NCI-H146 (cell line): ENCODE data around the gene NAP1L1.
A peak's percentile ranks its signal among the peaks of the same experiment; 100 is the strongest.

Source experiments
- DNase-seq: peaks from one replicate; lab custom pipeline; 2025; lab: John Stamatoyannopoulos, UW

NAP1L1 gene

GRCh38 chr12:76020731-76021672 lies 63.5 kb downstream of the NAP1L1 start:
- DNase-seq: no peak

GRCh38 chr12:76020281-76020680 lies 64.2 kb downstream of the NAP1L1 start:
- no peak for DNase-seq

DNA sequence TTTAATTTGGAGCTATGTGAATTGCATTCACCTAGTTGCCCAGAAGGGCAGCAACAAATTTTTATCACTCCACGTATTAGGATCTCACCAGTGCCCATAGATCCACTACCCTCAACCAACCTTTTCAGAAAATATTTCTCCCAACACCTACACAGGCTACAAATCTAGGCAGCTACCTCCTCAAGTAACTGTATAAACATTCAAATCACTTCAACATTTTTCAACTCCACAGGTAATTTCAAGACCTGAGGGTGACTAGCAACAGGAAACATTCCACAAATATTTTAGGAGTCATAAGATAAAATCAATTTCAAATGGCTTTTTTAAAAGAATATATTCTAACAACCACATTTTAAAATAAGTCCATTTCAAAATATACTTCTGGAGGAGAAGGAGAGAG lies 65.8 kb downstream of the NAP1L1 start:
- no peak for DNase-seq

DNA sequence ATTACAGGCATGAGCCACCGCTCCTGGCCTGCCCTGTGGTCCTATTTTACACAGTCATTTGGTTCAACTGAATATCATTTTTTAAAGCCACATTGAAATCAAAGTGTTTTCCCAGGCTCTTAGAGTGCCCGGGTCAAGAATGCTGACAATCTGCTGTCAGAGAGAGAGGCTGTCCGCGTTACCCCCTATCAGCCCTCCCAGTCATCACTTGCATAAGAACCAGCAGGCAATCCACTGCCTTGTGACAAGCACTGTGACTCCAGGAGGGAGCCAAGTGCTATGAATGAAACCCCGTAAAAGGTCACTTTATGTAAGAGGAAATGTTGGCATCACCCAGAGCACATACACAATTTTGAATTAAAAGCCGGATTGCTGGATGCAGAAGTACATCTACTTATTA lies 66.4 kb downstream of the NAP1L1 start:
- no peak for DNase-seq

GRCh38 chr12:76014007-76014406 lies 70.5 kb downstream of the NAP1L1 start:
- DNase-seq: no peak

DNA sequence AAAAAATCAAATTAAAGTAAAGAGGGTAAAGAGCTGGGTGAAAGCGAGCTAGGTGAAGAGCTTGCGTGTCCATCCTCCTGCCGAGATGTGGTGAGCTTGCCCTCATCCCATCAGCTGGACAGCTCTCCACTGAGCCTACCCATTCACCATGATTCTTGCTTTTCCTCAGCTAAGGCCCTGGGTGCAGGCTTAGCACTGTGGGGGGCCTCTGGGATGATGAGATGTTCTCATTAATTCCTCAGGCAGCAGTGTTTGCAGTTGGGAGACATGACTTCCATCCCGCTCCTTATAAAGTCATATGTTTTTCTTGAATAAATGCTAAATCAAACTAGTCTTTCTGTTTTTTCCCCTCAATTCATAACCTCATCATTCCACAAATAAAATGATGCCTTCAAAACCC lies 70.9 kb downstream of the NAP1L1 start:
- no peak for DNase-seq

DNA sequence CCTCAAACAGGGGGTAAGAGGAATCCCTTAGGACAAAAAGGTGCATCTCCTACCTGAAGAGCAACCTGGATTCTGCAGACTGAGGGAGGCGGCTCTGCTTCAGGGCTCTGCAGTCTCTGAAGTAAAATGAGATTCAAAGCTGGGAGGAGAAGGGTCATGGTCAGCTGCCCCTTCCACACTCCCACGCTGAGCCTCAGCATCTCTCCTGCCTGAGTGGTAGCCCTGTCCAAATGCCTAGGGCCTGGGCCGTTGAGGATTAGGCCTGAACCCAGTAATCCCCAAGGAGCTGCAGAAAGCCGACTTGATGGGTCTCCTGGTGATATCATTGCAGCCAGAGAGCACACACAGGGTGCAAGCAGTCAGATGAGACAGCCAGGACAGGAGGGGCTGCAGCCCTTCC lies 71.8 kb downstream of the NAP1L1 start:
- DNase-seq: no peak

DNA sequence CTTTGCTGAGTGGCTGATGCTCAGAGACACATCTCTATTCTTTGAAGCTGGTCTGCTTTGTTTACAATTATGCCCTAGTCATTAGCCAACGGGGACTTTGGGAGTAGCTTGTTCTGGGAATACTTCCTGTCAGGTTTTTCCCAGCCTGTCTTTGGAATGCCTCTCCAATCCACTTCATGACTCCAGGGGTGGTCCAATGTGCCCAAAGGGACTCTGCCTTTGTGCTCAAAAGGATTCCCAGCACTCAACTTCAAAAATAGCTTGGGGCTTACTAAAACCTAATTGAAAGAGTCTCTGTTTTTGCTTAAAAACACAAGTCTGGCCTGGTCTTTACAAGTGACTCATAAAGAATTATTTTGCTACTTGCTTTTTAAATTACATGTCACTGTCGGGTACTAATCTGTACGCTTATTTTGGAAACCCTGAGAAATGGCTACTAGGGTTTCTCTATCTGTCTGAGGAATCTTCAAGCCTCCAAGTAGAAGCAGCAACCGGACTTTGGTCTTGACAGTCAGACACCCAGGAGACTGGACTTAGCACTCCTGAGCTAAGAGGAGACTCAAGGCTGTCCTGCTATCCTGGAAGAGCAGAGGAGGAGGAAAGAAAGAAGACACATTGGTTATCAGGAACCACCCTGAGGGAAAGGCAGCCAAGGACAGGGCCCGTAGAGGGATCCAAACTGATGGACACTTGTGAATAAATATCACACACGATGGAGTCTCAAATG lies 73.6 kb downstream of the NAP1L1 start:
- DNase-seq: peak; percentile 26

DNA sequence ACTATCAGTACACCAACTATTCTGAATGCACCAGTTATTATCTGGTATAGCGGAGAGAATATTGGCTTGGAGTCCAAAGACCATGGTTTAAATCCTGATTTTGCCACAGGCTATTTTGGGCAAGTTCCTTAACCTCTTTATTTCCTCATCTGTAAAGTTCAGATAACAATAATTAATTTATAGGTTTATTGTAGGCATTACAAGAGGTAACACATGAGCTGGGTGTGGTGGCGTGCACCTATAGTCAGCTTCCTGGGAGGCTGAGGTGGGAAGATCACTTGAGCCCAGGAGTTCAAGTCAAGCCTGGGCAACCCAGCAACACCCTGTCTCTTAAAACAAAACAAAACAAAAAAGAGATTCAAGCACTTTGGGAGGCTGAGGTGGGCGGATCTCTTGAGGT lies 76.1 kb downstream of the NAP1L1 start:
- DNase-seq: no peak

DNA sequence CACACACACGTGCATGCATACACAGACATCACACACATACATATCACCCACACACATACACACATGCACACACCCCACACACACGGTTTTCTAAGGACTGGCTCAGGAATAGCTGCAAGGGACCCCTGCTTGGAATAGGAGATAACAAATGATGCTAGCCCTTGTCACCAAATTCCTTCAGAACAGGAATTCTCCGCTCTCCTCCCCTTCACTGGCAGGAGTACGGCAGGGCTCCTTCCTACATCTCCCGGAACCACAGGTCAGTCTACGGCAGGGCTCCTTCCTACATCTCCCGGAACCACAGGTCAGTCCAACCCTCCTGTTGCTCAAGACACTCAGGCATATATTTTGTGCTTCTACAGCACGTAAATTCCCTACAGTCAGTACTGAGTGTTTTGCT lies 76.8 kb downstream of the NAP1L1 start:
- no peak for DNase-seq

GRCh38 chr12:76006028-76006925 lies 78.2 kb downstream of the NAP1L1 start:
- peak; percentile 60 for DNase-seq

DNA sequence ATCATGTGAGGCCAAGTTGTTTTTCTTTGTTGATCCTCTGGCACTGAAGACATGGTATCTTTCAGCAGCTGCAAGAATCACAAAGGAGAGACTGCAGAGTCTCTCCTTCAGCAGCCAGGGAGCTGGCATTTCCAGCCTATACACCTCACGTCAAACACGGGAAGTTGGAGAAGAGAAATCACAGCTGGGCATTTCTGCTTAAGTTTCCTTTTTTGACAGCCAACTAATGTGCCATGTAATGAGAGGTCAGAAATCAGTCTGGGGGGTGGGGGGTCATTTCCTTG lies 81.2 kb downstream of the NAP1L1 start:
- DNase-seq: no peak

DNA sequence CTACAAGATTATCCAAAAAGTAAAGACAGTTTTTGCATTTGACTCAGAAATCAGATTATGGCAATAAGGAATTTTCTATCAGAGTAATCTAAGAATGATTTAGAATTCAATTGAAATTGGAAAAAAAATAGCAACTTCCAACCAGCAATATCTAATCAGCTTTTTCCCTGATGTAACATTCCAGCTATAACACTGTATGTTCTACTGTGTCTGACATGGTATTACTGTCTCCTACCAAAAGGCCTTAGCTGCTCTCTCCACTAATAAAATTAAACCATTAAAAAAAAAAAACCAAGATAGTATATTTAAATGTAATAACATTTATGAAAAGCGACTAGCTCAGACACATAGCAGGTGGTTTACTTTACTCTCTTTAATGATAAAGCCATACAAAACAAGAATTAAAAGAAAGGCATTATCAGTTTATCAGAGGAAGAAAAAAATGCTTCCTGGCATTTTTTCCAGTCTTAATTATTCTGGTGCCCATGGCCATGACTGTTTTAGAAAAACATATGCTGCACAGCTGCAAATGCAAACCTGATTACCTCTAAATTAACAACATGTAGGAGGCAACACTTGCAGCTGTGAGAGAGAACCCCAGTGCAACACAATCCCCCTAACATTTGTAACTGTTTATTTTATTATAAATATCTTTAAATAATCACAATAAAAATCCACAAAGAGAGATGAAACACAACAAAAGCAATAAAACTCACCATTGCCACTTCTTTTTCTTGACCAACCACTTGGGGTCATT lies 81.7 kb downstream of the NAP1L1 start:
- DNase-seq: no peak

DNA sequence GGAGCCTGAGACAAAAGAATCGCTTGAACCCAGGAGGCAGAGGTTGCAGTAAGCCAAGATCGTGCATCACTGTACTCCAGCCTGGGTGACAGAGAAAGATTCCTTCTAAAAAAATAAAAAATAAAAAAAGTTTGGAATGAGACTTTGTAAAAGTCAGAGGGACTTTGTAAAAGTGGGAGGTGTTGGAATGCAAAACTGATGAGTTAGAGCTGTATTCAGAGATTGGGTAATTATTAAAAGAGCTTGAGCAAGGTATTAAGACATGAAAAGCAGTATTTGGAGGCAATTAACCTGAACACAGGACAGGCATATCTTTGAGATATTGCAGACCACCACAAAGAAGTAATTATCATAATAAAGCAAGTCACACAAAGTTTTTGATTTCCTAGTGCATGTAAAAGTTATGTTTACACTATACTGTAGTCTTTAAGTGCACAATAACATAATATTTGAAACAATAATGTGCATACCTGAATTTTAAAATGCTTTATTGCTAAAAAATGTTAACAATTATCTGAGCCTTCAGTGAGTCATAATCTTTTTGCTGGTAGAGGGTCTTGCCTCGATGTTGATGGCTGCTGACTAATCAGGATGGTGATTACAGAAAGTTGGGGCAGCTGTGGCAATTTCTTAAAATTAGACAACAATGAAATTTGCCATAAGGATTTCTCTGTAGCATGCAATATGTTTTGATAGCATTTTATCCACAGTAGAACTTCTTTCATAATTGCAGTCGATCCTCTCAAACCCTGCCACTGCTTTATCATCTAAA lies 86.0 kb downstream of the NAP1L1 start:
- DNase-seq: no peak

GRCh38 chr12:75997658-75998057 lies 86.8 kb downstream of the NAP1L1 start:
- DNase-seq: no peak

GRCh38 chr12:75996861-75997447 lies 87.5 kb downstream of the NAP1L1 start:
- DNase-seq: no peak

- no peak for DNase-seq
Observed at GRCh38 chr12:75995691-75996090, 88.8 kb downstream of the NAP1L1 start.

DNA sequence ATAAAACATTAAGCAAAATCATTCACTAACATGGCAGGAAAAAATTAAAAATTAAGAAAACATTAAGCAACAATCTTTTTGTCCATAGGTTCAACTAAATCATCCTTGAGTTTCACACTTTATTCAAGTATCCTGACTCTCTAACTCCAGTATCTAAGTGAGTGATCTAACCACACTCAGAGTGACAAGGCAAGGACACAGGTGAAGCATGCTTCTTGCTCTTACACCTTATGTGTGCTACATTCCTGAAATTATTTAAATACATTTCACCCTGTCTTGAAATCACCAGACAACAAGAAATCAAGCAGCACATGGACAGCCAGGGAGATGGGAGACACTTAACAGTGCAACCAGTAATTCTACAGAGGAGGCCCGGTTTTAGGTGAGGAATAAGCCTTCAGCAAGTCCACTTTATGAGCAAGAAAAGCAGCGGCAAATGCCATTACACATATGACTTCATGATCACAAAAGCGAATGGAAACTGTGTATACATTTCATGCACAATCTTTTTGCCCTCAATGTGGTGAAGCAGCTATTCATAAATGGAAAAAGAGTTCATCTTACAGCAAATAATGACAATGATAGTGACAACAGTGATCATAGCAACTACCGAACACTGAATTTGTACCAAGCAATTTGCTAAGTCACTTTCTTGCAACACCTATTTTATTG lies 90.3 kb downstream of the NAP1L1 start:
- DNase-seq: no peak

DNA sequence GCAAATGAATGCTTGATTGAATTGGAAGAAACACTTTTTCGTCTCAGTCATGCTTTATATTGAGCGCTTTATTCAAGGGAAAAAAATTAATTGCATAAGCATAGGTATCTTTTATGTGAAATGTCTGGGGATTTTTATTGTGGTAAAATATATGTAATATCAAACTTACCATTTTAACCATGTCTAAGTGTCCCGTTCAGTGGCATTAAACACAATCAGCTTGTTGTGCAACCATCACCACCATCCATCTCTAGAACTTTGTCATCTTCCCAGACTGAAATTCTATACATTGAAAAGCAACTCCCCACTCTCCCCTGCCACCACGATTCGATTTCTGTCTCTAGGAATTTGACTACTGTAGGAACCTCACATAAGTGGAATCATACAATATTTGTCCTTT lies 92.7 kb downstream of the NAP1L1 start:
- DNase-seq: no peak
